ENCODE results near the gene SLC25A44. TPM values are rescaled to one million over a fixed set of nuclear protein-coding genes. Genes with fewer than 3 reads are reported as not detected.
"Not testable (repeated sequence)": the region's sequence is repeated elsewhere in the genome, so short reads cannot be mapped to it uniquely, and the experiment has no call there.

The SLC25A44 gene
- total and polyA plus RNA-seq, 2 experiments from 2014 or later = 9.2 to 13.8 TPM

- peak in 1 of 2 donors; percentile 50 for DNase-seq (ENCODE audit: low read depth in 1 of 2, low spot score in 1 of 2)
- Histone ChIP-seq H3K36me3 (no peaks in the 10 kb centered on the region), H3K9me3 (ENCODE audit: low read depth) (no peaks in the 10 kb centered on the region), H3K4me1 (ENCODE audit: low read depth) (peaks cover 4% of the 10 kb centered on the region), H3K27me3 (no peaks in the 10 kb centered on the region), H3K4me3 (peak overlapping the region; percentile 48), H3K27ac (peak overlapping the region; percentile 98)
- no peak for TF ChIP-seq CTCF (IDR thresholded peaks at IDR 0.05; ENCODE audit: low read depth, low read length)
These were observed 20.3 kb downstream of the SLC25A44 start for GRCh38 chr1:156214024-156214748.

- H3K27me3 ChIP-seq; H3K4me1 ChIP-seq (ENCODE audit: low read depth); H3K36me3 ChIP-seq; H3K4me3 ChIP-seq; H3K27ac ChIP-seq; H3K9me3 ChIP-seq (ENCODE audit: low read depth); DNase-seq (ENCODE audit: low read depth in 1 of 2, low spot score in 1 of 2): not testable (repeated sequence)
These were observed 22.6 kb downstream of the SLC25A44 start for GRCh38 chr1:156216361-156217086.

GRCh38 chr1:156217871-156218270 lies 24.0 kb downstream of the SLC25A44 start:
- H3K27me3 ChIP-seq = no peaks in the 10 kb centered on the region
- H3K27ac ChIP-seq = peak overlapping the region; percentile 28
- H3K9me3 ChIP-seq (ENCODE audit: low read depth) = no peaks in the 10 kb centered on the region
- H3K4me3 ChIP-seq = no peak overlapping the region
- H3K4me1 ChIP-seq (ENCODE audit: low read depth) = no peaks in the 10 kb centered on the region
- no peak for TF ChIP-seq CTCF (IDR thresholded peaks at IDR 0.05; ENCODE audit: low read depth, low read length)
- H3K36me3 ChIP-seq = peaks cover 6% of the 10 kb centered on the region
- peak in 1 of 2 donors; percentile 47 for DNase-seq (ENCODE audit: low read depth in 1 of 2, low spot score in 1 of 2)

- no peak for DNase-seq (ENCODE audit: low read depth in 1 of 2, low spot score in 1 of 2)
- Histone ChIP-seq H3K4me1 (ENCODE audit: low read depth) (no peaks in the 10 kb centered on the region), H3K9me3 (ENCODE audit: low read depth) (no peaks in the 10 kb centered on the region), H3K27me3 (no peaks in the 10 kb centered on the region), H3K27ac (no peak overlapping the region), H3K36me3 (peaks cover 14% of the 10 kb centered on the region), H3K4me3 (no peak overlapping the region)
- TF ChIP-seq CTCF (IDR thresholded peaks at IDR 0.05; ENCODE audit: low read depth, low read length) = no peak
These were observed 26.3 kb downstream of the SLC25A44 start for GRCh38 chr1:156220226-156220625.

- H3K27ac ChIP-seq = no peak overlapping the region
- peaks cover 22% of the 10 kb centered on the region for H3K36me3 ChIP-seq
- DNase-seq (ENCODE audit: low read depth in 1 of 2, low spot score in 1 of 2) = no peak
- no peaks in the 10 kb centered on the region for H3K9me3 ChIP-seq (ENCODE audit: low read depth)
- no peak for TF ChIP-seq CTCF (IDR thresholded peaks at IDR 0.05; ENCODE audit: low read depth, low read length)
- H3K4me1 ChIP-seq (ENCODE audit: low read depth) = no peaks in the 10 kb centered on the region
- no peak overlapping the region for H3K4me3 ChIP-seq
- H3K27me3 ChIP-seq = no peaks in the 10 kb centered on the region
These were observed 28.2 kb downstream of the SLC25A44 start for GRCh38 chr1:156221986-156222692.

- Histone ChIP-seq H3K36me3 (peaks cover 20% of the 10 kb centered on the region), H3K27ac (no peak overlapping the region), H3K27me3 (no peaks in the 10 kb centered on the region), H3K9me3 (ENCODE audit: low read depth) (no peaks in the 10 kb centered on the region), H3K4me1 (ENCODE audit: low read depth) (no peaks in the 10 kb centered on the region), H3K4me3 (no peak overlapping the region)
- no peak for TF ChIP-seq CTCF (IDR thresholded peaks at IDR 0.05; ENCODE audit: low read depth, low read length)
- no peak for DNase-seq (ENCODE audit: low read depth in 1 of 2, low spot score in 1 of 2)
These were observed 31.7 kb downstream of the SLC25A44 start for GRCh38 chr1:156225677-156226014.
